ENCODE measurements around the gene CCNDBP1.
"Not testable (repeated sequence)": the region's sequence is repeated elsewhere in the genome, so short reads cannot be mapped to it uniquely, and the experiment has no call there.

The CCNDBP1 gene

DNA sequence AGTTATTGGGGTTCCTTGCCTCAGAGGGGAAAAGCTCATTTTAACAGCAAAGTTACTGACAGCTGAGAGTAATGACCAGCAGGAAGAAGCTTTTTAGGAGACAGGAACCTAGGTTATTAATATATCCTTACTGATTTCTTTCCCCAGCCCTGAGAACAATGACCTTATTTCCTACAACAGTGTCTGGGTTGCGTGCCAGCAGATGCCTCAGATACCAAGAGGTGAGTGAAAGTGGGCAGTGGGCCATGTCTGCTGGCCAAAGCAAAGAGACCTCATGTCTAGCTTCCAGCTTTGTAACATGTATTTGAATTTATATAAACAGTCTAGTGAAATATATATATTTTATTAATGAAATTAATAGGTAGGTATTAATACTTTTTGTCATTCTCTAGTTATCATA, 5.0 kb downstream of the CCNDBP1 start:
- in situ Hi-C loops (cut with HindIII; ENCODE audit: low sequenced_read_pairs) = loop anchor here (5.0 kb wide), 2 partner anchors 47 to 88 kb away; no protein-coding TSS in a partner anchor

DNA sequence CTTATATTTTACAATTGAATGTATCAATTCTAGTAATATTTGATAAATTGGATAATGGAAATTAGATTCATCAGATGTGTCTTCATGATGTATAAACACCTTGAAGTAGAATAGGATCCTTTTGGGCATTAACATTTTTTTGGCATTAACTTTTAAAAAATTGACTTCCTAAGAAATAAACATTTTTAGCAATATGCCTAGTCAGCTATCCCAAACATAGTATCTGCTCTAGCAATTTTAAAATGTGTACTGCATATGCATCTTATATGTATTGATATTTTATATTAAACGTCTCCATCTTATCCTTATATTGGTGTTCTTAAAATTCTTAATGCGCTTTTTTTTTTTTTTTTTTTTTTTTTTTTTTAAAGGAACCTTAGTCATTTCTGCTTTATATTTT, 8.5 kb downstream of the CCNDBP1 start:
- in situ Hi-C loops (cut with HindIII; ENCODE audit: low sequenced_read_pairs) = loop anchor here (5.0 kb wide), 2 partner anchors 44 to 91 kb away; no protein-coding TSS in a partner anchor

DNA sequence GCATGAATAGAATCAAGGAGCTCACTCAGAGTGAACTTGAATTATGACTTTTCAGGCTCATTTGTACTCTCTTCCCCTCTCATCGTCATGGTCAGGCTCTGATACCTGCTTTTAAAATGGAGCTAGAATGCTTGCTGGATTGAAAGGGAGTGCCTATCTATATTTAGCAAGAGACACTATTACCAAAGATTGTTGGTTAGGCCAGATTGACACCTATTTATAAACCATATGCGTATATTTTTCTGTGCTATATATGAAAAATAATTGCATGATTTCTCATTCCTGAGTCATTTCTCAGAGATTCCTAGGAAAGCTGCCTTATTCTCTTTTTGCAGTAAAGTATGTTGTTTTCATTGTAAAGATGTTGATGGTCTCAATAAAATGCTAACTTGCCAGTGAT, 9.6 kb downstream of the CCNDBP1 start:
- in situ Hi-C loops (cut with HindIII; ENCODE audit: low sequenced_read_pairs) = loop anchor here (5.0 kb wide), 2 partner anchors 43 to 92 kb away; no protein-coding TSS in a partner anchor

DNA sequence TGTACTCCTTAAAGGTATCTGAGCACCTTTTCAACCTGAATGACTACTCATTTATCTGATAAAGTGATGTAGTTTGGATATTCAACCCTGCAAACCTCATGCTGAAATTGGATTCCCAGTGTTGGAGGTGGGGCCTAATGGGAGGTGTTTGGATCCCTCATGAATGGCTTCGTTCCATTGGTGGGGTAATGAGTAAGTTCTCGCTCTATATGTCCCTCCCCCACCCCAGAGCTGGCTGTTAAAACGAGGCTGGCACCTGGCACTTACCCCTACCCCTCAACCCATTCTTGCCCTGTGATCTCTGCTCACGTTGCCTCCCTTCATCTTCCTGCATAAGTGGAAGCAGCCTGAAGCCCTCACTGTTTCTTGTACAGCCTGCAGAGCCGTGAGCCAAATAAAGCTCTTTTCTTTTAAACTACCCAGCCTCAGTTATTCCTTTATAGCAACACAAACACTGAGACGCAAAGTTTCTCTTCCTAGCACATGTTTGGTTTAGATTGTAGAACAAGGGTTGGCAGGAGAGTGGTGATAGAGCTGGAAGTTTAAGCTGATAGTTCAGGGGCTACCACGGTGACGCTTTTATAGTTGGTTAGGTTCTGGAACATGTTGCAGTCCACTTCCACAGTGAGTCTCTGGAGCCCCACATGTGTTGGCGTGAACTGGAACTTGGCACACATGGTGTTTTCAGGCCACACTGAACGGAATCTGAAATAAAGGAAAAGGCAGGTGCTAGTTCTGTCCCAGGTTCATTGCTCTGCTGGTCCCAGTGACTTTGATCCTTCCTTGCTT, 11.8 kb downstream of the CCNDBP1 start:
- in situ Hi-C loops (cut with HindIII; ENCODE audit: low sequenced_read_pairs) = no loop called here

DNA sequence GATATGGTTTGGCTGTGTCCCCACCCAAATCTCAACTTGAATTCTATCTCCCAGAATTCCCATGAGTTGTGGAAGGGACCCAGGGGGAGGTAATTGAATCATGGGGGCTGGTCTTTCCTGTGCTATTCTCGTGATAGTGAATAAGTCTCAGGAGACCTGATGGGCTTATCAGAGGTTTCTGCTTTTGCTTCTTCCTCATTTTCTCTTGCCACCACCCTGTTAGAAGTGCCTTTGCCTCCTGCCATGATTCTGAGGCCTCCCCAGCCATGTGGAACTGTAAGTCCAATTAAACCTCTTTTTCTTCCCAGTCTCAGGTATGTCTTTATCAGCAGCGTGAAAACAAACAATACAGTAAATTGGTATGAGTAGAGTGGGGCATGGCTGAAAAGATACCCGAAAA, 12.6 kb downstream of the CCNDBP1 start:
- in situ Hi-C loops (cut with HindIII; ENCODE audit: low sequenced_read_pairs) = not testable (repeated sequence)

DNA sequence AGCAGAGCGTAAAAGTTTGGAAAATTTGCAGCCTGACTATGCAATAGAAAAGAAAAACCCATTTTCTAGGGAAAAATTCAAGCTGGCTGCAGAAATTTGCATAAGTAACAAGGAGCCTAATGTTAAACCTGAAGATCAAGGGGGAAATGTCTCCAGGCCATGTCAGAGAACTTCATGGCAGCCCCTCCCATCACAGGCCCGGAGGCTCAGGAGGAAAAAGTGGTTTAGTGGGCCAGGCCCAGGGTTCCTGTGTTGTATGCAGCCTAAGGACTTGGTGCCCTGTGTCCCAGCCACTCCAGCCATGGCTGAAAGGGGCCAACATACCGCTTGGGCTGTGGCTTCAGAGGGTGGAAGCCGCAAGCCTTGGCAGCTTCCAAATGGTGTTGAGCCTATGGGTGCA, 13.4 kb downstream of the CCNDBP1 start:
- in situ Hi-C loops (cut with HindIII; ENCODE audit: low sequenced_read_pairs) = not testable (repeated sequence)

DNA sequence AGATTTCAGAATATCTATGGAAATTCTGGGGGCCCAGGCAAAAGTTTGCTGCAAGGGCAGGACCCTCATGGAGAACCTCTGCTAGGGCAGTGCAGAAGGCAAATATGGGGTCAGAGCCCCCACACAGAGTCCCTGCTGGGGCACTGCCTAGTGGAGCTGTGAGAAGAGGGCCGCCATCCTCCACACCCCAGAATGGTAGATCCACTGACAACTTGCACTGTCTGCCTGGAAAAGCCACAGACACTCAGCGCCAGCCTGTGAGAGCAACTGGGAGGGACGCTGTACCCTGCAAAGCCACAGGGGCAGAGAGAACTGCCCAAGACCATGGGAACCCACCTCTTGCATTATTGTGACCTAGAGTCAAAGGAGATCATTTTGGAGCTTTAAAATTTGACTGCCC, 13.8 kb downstream of the CCNDBP1 start:
- in situ Hi-C loops (cut with HindIII; ENCODE audit: low sequenced_read_pairs) = no loop called here

DNA sequence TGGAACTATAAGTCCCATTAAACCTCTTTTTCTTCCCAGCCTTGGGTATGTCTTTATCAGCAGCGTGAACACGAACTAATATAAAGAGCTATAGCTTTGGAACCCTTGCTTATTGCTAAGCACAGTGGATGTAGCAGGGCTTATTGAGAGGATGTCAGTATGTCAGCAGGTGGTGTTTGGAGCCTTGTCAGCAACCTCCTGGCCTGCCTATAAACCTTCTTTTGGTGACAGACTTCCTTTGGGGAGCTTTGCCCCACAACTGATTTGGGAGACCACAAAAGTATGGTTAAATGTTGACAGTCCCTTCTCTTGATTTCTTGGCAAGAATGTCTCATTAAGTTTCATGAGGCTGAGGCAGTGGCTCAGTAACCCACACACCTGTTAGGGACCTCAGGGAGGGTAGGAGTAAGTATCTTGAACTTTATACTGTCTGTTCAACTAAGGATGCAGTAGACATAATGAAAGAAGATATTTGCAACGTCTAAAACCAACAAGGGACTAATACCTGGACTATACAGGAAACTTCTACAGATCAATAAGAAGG, 14.8 kb downstream of the CCNDBP1 start:
- in situ Hi-C loops (cut with HindIII; ENCODE audit: low sequenced_read_pairs) = no loop called here

DNA sequence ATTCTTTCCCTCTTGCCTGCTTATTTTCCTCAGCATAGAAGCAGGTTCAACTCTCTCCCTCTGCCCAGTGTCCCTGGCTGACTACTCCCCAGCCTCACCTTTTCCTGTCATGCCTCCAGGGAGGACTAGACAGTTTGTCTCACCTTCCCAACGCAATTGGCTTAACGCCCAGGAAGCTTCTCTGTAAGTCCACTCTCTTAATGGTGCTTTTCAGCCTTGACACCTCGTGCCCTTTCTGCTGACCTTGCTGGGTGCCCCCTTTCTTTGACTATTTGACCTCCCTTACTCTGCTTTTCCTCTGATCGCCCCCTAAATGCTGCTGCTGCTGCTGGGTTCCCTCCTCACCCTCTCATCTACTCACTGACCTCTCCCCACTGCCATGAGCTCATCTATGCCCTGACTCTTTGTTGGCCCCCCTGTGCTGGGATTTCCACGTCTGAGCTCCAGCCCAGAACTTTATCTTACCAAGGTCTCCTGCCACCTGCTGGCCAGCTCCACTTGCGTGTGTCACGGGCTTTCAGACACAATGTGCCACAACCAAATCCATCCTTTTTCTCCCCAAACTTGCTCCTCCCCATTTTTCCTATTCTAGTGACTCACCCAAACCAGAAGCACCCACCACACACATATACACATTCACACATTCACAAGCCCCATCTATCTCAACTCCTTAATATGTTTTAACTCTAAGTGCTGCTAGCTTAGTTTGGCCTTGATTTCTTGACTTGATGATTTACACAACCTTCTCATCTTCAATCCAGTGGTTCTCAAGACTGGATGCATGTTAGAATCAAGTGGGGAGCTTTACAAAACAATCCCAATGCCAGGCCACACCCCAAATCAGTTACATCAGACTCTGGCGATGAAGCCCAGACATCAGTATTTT, 19.1 kb downstream of the CCNDBP1 start:
- in situ Hi-C loops (cut with HindIII; ENCODE audit: low sequenced_read_pairs) = no loop called here

DNA sequence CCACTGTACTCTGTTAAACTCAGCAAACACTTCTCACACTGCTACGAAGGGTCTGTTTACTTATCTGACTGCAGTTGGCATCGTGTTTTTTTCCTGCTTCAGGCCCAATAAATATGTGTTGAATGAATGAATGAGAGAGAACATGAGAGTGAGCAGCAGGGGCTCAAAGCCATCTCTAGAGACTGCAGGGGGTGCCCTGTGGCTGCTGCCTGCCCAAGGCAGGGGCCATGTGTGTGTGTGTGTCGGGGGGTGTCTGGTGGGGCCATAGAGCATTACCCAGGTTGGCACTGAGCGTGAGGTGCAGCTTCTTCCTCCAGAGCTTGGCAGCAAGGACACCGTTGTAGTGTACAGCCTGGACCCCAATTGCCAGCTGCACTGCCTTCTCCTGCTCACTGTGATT, 20.9 kb downstream of the CCNDBP1 start:
- in situ Hi-C loops (cut with HindIII; ENCODE audit: low sequenced_read_pairs) = loop anchor here (5.0 kb wide), 1 partner anchor 81 kb away; no protein-coding TSS in a partner anchor

DNA sequence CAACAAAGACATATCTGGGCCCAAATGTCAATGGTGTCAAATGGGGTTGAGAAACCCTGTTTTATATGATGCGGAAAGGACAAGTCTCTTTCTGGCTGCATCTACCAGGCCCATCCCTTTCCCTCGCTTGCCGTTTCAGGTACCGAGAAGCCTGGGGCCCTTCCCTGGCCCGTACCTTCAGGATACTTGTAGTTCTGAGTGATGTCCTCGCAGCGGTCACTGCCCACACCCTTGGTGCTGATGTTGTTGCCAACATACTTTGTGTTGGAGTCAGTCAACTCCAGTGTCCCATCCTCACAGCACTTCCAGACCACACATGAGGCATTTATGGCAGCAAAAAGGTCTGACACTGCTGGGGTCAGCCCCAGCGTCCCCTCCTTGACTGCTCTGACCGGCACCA, 21.8 kb downstream of the CCNDBP1 start:
- in situ Hi-C loops (cut with HindIII; ENCODE audit: low sequenced_read_pairs) = loop anchor here (5.0 kb wide), 1 partner anchor 80 kb away; no protein-coding TSS in a partner anchor

DNA sequence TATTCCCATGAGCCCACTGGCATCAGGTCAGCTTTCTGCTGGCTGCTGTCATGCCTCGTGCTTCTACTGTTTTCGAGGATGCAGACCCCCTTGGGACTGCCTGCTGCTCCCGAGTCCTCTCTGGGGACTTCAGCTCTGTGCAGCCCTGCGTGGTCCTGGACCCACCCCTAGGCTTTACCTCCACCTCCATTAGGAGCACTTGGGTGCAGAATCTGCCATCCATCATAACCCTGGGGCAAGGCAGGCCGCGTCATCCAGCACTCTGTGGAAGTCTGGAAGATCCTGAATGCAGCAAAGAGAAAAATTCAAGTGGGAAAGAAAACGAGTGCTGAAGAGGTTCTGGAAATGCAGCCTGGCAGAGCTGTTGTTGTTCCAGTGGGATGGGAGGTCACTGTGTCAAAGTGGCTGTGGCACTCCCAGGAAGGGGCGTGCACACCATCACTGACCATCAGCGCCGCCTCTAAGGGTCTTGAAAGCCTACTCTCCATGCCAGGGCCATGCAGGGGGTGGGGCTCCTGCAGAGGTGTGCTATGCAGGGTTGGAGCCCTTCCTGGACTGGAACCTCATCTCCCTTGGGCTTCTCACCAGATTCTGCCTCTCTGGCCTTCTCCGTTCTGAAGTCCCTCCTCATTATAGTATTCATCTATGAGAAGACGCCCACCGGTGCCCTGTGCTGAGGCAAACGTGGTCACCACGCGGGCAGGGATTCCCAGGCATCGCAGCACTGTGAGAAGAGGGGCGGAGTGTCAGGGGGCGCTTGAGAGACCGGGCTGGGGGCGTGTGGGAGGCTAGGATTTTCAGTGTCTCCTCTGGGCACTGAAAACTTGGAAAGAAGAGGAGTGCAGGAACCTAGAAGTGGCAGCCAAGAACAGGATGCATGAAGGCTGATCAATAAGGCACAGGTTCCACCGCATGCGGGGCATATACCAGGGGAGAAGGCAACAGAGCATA, 23.1 kb downstream of the CCNDBP1 start:
- in situ Hi-C loops (cut with HindIII; ENCODE audit: low sequenced_read_pairs) = loop anchor here (5.0 kb wide), 1 partner anchor 79 kb away; no protein-coding TSS in a partner anchor

DNA sequence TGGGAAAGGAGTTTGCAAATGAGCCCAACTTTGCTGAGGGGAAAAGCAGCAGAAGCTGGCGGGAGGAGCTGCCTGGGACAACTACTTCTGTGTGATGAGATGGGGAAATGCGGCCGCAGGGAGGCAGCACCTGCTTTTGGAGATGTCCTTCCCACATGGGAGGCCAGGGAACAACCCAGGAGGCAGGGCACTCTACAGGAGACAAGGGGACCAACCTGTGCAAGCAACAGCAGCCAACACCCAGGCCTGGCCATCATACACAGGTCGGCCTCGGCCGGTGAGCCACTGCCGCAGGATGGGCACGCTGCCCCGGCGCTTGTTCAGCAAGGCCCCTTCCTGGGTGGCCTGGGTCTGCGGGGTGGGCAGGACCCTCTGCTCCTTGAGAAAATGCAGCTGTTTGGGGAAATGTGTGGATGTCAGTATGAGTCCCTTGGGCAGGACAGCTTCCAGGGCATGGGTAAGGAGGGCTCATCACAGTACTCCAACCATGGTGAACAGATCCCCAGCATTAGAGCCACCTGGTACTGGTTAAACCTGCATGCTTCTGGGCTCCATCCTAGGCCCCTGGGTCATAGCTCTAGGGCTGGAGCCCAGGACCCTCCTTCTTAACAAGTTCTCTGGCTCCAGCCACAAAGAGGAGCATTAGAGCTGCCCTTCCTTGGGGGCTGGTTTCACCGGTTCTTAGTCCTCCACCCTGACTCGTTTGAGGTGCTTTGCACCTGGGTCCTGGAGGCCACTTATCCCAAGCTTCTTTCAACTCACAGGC, 24.0 kb downstream of the CCNDBP1 start:
- in situ Hi-C loops (cut with HindIII; ENCODE audit: low sequenced_read_pairs) = loop anchor here (5.0 kb wide), 1 partner anchor 78 kb away; no protein-coding TSS in a partner anchor

DNA sequence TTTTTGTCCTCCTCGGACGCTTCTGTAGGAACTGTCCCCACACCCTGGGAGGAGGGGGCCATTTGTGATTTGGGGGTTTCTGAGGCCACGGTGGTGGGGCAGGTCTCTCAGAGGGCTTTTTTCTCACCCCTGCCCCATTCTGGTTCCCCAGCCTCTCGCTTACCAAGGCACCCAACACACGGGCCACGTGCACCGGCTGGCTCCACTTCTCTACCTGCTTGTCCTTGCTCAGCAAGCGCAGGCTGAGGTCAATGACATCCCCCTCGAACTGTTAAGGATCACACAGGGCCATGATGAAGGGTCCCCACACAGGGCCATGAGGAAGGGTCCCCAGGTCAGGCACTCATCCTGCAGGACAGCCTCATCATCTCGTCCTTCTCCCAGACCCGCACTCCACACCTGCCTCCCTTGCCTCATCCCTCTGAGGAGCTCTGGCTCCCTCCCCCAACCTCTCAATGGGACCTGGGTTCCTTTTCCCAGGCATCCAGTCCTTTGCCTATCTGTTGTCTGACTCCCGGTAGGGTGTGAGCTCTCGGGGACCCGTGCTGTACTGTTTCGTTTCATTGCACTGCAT, 25.1 kb downstream of the CCNDBP1 start:
- in situ Hi-C loops (cut with HindIII; ENCODE audit: low sequenced_read_pairs) = no loop called here

DNA sequence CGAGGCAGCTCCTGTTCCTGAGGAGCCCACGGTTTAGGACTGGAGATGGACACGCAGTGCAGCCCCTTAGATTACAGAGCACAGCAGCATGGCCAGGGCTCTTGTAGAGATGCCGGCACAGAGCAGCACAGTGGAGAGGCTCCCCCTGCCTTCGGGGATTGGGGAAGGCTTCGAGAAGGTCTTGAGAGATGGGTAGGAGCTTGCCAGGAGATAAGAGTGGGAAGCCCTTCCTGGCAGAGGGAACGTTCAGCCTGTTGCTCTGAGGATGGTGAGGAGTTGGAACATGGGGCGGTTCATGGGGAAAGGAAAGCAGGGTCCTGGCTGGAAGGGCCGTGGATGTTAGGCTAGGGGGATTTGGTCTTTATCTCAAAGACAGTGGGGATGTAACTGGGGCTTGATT, 25.6 kb downstream of the CCNDBP1 start:
- in situ Hi-C loops (cut with HindIII; ENCODE audit: low sequenced_read_pairs) = no loop called here

DNA sequence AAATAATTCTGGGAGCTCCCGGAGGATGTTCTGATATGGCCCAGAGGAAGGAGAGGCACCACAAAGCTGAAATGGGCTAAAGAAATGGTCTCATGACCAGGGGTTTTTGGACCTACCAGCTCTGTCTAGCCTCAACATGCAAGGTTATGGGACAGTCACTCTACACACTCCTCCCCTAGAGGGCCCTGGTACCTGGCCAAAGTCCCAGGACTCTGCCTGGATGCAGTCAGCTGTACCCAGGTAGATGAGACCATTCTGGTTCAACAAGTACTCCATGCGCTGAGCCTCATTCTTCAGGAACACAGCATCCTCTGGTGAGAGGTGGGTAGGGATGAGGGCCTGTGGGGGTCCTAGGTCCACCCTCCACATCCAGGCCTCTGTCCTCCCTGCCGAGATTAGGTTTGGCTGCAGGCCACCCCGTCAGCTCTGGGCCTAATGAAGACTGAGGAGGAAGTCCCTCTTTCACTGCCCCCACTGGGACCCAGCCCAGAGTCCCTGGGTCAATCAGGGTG, 26.1 kb downstream of the CCNDBP1 start:
- in situ Hi-C loops (cut with HindIII; ENCODE audit: low sequenced_read_pairs) = no loop called here

DNA sequence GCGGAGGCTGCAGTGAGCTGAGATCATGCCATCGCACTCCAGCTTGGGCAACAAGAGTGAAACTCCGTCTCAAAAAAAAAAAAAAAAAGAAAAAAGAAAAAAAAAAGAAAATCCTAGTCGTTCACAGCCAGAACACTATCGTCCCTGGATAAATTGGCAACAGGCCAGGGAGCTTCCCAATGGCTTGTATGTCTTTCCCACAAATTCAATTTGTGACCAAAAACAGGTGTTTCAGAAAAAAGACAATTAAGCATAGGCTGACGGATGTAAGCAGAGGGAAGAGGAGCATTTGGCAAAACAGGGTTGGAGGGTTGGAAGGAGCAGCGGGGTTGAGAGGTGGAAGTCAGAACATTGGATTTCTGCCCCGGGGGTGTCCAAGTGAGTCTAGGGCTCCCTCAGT, 27.1 kb downstream of the CCNDBP1 start:
- in situ Hi-C loops (cut with HindIII; ENCODE audit: low sequenced_read_pairs) = no loop called here

DNA sequence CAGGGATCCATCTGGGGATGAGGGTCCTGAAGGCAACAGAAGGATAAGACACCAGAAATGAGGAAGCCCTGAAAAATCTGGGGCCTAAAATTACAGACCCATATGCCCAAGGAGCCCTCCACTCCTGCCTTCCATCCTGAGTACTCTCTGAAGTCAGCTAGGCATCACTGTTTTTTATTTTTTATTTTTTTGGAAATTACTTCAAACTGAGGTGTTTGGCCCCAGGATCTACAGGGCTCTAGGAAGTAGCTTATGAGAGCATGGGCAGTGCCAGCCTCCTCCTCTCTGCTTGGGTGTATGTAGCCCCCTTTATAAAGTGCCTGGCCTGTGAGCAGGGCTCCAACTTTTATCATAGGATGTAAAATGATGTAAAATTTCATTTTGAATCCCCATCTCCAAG, 27.7 kb downstream of the CCNDBP1 start:
- in situ Hi-C loops (cut with HindIII; ENCODE audit: low sequenced_read_pairs) = no loop called here

DNA sequence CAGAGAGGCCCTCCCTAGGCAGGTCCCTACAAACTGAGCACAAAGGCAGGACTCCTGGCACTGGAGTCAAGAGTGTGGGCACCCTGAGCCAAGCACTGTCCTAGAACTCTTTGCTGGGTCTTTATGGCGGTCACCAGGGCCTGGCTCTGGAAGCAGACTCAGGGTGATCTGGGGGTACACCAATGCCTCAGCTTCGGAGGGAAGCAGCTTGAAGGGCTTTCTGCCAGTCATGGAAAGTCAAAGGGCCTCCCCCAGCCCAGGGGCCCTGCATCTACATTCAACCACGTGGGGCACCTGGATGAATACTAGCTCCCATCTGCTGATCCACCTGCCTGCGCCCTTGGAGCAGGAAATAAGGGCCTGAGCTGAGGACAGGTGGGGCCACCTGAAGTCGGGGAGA, 28.3 kb downstream of the CCNDBP1 start:
- in situ Hi-C loops (cut with HindIII; ENCODE audit: low sequenced_read_pairs) = no loop called here
